Spleen (tissue), 11 donors: ENCODE measurements around the gene CNGA4. TPM values are rescaled to one million over a fixed set of nuclear protein-coding genes. Genes with fewer than 3 reads are reported as not detected.

Source experiments
- DNase-seq: peaks from one replicate; pipeline ENCODE4 v3.0.0-alpha.2; 2020
- H3K27ac ChIP-seq, 8 donors: fragments of 200-600 bp; sonication (generic) in 7 of 8; 1 replicate in 4 of 8; 2 replicates in 4 of 8; pipeline versions ENCODE4 v1.5.0 to v1.8.0; 2016 to 2021; ENCODE audit warnings: inconsistent platforms in 4 of 8, mild to moderate bottlenecking in 4 of 8, moderate library complexity in 1 of 8
- H3K27me3 ChIP-seq, 7 donors: fragments of 200-600 bp; sonication (generic) in 6 of 7; replicated peaks in 1 of 7; 1 replicate in 4 of 7; 2 replicates in 3 of 7; pipeline versions ENCODE4 v1.5.0 to v1.8.0; 2016 to 2021; ENCODE audit warnings: inconsistent platforms in 3 of 7, mild to moderate bottlenecking in 1 of 7
- H3K36me3 ChIP-seq, 6 donors: fragments of 200-600 bp; sonication (generic) in 5 of 6; 1 replicate in 4 of 6; 2 replicates in 2 of 6; pipeline versions ENCODE4 v1.5.0 to v1.8.0; 2016 to 2021; ENCODE audit warnings: inconsistent platforms in 2 of 6
- H3K4me1 ChIP-seq, 6 donors: fragments of 200-600 bp; sonication (generic) in 5 of 6; 1 replicate in 3 of 6; 2 replicates in 3 of 6; pipeline versions ENCODE4 v1.5.0 to v1.8.0; 2016 to 2021; ENCODE audit warnings: inconsistent platforms in 3 of 6
- H3K4me3 ChIP-seq, 8 donors: fragments of 200-600 bp; sonication (generic) in 7 of 8; 1 replicate in 4 of 8; 2 replicates in 4 of 8; pipeline versions ENCODE4 v1.5.0 to v1.8.0; 2016 to 2021; ENCODE audit warnings: inconsistent platforms in 4 of 8, mild to moderate bottlenecking in 4 of 8, moderate library complexity in 2 of 8
- H3K9me3 ChIP-seq, 8 donors: fragments of 200-600 bp; sonication (generic) in 7 of 8; 1 replicate in 4 of 8; 2 replicates in 4 of 8; pipeline versions ENCODE4 v1.5.0 to v1.8.0; 2016 to 2021; ENCODE audit warnings: inconsistent platforms in 4 of 8
- CTCF ChIP-seq, 11 experiments: fragments of 200-600 bp in 7 of 11; fragments of 450-650 bp in 4 of 11; sonication (generic) in 4 of 11; IDR thresholded peaks in 8 of 11; conservative IDR thresholded peaks in 3 of 11; 1 replicate in 7 of 11; 2 replicates in 4 of 11; pipeline versions ENCODE4 v1.4.0 to v1.8.0; 2016 to 2021; ENCODE audit warnings: antibody characterized with exemption in 11 of 11, inconsistent platforms in 4 of 11, mild to moderate bottlenecking in 1 of 11
- POLR2A ChIP-seq, 3 donors: fragments of 450-650 bp; IDR thresholded peaks; one replicate each; pipeline ENCODE4 v1.5.1; 2017; ENCODE audit warnings: antibody characterized with exemption in 3 of 3, mild to moderate bottlenecking in 1 of 3
- POLR2AphosphoS5 ChIP-seq, 3 donors: sonication (generic); formaldehyde crosslinking; IDR thresholded peaks; one replicate each; pipeline ENCODE4 v1.5.1; 2017; ENCODE audit warnings: antibody characterized with exemption in 3 of 3
- WGBS, 5 donors: extraction: QIAGEN DNeasy Blood & Tissue Kit in 3 of 5; methylation state at CpG; one replicate each; pipeline versions ENCODE4 v1.1.5 to v1.1.7; 2013 to 2018; 5-methylcytosine and 5-hydroxymethylcytosine counted together
- intact Hi-C: fragments of 100-400 bp; cut with DNase I; formaldehyde crosslinking; loops from one replicate; pipeline ENCODE4 v1.15.0; 2023; ENCODE audit warnings: low total_unique reads
- polyA plus RNA-seq, 3 donors: library from polyadenylated mRNA; stranded (reverse); fragments of 200-250 nt; gene quantifications; one replicate each; pipeline ENCODE4 v1.2.1, GENCODE V29; 2013
- total RNA-seq, 7 donors: library from RNA; depleted of rRNA in 3 of 7; stranded (reverse); fragments of >200 nt in 3 of 7; fragmentation: NEBNext Ultra II Directional in 4 of 7; extraction: Animal tissue kit (Norgen Biotek cat#: 25700) in 4 of 7; gene quantifications; one replicate each; pipeline versions ENCODE4 v1.1.0 to v1.2.1, GENCODE V29; 2016 to 2021
- donor health status: healthy with polysubstance abuse.
- donor health status: DM: no; HTN: no; CAD: no; lungs with moderate emphysema.
- donor health status: DM: no; HTN: no; CAD: no.
- donor health status: Bipolar disorder and iron deficiency.
- donor health status: healthy.
- donor health status: DM: no; HTN: no; CAD: no.
- donor health status: DM: yes; HTN: yes; CAD: no.

CNGA4 gene
- total and polyA plus RNA-seq, 10 donors = 0.06 to 0.60 (median 0.29) TPM; not detected in 2

- no peaks in the 10 kb centered on the region for H3K9me3 ChIP-seq
- WGBS, 5 donors = 69 to 94% (median 85%) methylated on average over 4 of the region's 4 CpGs
- intact Hi-C loops = no loop called here
- H3K4me1 ChIP-seq = no peaks in the 10 kb centered on the region
- H3K36me3 ChIP-seq = no peaks in the 10 kb centered on the region
- H3K27me3 ChIP-seq = peaks cover 0 to 33% (median 0%) of the 10 kb centered on the region in 7 donors
- no peak overlapping the region for H3K27ac ChIP-seq
- no peak for TF ChIP-seq CTCF (IDR thresholded peaks at IDR 0.05 in 8 of 11, conservative IDR thresholded peaks at IDR 0.05 in 3 of 11)
- TF ChIP-seq POLR2A (IDR thresholded peaks at IDR 0.05) = no peak
- TF ChIP-seq POLR2AphosphoS5 (IDR thresholded peaks at IDR 0.05) = no peak
- no peak for DNase-seq
- H3K4me3 ChIP-seq = no peak overlapping the region
Observed at GRCh38 chr11:6285019-6285418, 46.1 kb downstream of the CNGA4 start.

Other genes starting within 250 kb of the CNGA4 start
- gene OR56A4, start 232.1 kb upstream of the CNGA4 start, total RNA-seq = under 1 TPM in 2 of 7 donors, not detected in 5; 0.07 to 0.11 TPM
- gene OR56A4, start 232.1 kb upstream of the CNGA4 start, polyA plus RNA-seq = not detected
- under 1 TPM in 3 of 7 donors, not detected in 4; 0.09 to 0.19 (median 0.13) TPM for gene OR56A1, start 208.3 kb upstream of the CNGA4 start, total RNA-seq
- not detected for gene OR56A1, start 208.3 kb upstream of the CNGA4 start, polyA plus RNA-seq
- gene OR56B4, start 131.4 kb upstream of the CNGA4 start, total RNA-seq = not detected
- not detected for gene OR56B4, start 131.4 kb upstream of the CNGA4 start, polyA plus RNA-seq
- 1 to 10 TPM in 1 of 7 donors, not detected in 6; 1.2 TPM for gene OR52B2, start 68.8 kb upstream of the CNGA4 start, total RNA-seq
- not detected for gene OR52B2, start 68.8 kb upstream of the CNGA4 start, polyA plus RNA-seq
- not detected for gene OR52W1, start 39.9 kb upstream of the CNGA4 start, total RNA-seq
- not detected for gene OR52W1, start 39.9 kb upstream of the CNGA4 start, polyA plus RNA-seq
- not detected for gene C11orf42, start 33.5 kb upstream of the CNGA4 start, total RNA-seq
- gene C11orf42, start 33.5 kb upstream of the CNGA4 start, polyA plus RNA-seq = not detected
- 10 to 100 TPM; 36.3 to 77.6 (median 41.1) TPM for gene FHIP1B, start 4.5 kb upstream of the CNGA4 start, total RNA-seq
- gene FHIP1B, start 4.5 kb upstream of the CNGA4 start, polyA plus RNA-seq = 10 to 100 TPM; 14.9 to 41.6 (median 39.1) TPM
- not detected for gene CCKBR, start 20.7 kb downstream of the CNGA4 start, total RNA-seq
- not detected for gene CCKBR, start 20.7 kb downstream of the CNGA4 start, polyA plus RNA-seq
- 10 to 100 TPM; 10.5 to 42.9 (median 31.8) TPM for gene CAVIN3, start 81.4 kb downstream of the CNGA4 start, total RNA-seq
- gene CAVIN3, start 81.4 kb downstream of the CNGA4 start, polyA plus RNA-seq = 10 to 100 TPM; 22.3 to 40.2 (median 35.1) TPM
- gene SMPD1, start 151.4 kb downstream of the CNGA4 start, total RNA-seq = 10 to 100 TPM; 21.9 to 33.8 (median 27.7) TPM
- gene SMPD1, start 151.4 kb downstream of the CNGA4 start, polyA plus RNA-seq = 10 to 100 TPM; 23.8 to 28.9 (median 24.2) TPM
- 10 to 100 TPM; 23.5 to 42.4 (median 27.3) TPM for gene APBB1, start 180.0 kb downstream of the CNGA4 start, total RNA-seq
- gene APBB1, start 180.0 kb downstream of the CNGA4 start, polyA plus RNA-seq = 10 to 100 TPM; 18.6 to 25.9 (median 22.2) TPM
- 1 to 10 TPM in 6 of 7 donors, not detected in 1; 1.0 to 3.8 (median 2.8) TPM for gene HPX, start 201.9 kb downstream of the CNGA4 start, total RNA-seq
- 1 to 10 TPM in 1 of 3 donors, under 1 TPM in 2; 0.65 to 1.4 (median 0.83) TPM for gene HPX, start 201.9 kb downstream of the CNGA4 start, polyA plus RNA-seq
- 10 to 100 TPM; 11.3 to 27.6 (median 19.9) TPM for gene TRIM3, start 234.9 kb downstream of the CNGA4 start, total RNA-seq
- gene TRIM3, start 234.9 kb downstream of the CNGA4 start, polyA plus RNA-seq = 1 to 10 TPM; 6.3 to 8.1 (median 6.8) TPM
- gene ARFIP2, start 242.2 kb downstream of the CNGA4 start, total RNA-seq = 10 to 100 TPM; 29.8 to 72.7 (median 37.1) TPM
- 10 to 100 TPM; 23.4 to 36.5 (median 35.8) TPM for gene ARFIP2, start 242.2 kb downstream of the CNGA4 start, polyA plus RNA-seq
- gene TIMM10B, start 242.4 kb downstream of the CNGA4 start, total RNA-seq = 10 to 100 TPM; 32.7 to 71.3 (median 46.9) TPM
- gene TIMM10B, start 242.4 kb downstream of the CNGA4 start, polyA plus RNA-seq = 10 to 100 TPM; 10.7 to 33.8 (median 19.8) TPM